ENCODE results near the gene MBD3L3.
"Not testable (repeated sequence)": the region's sequence is repeated elsewhere in the genome, so short reads cannot be mapped to it uniquely, and the experiment has no call there.

MBD3L3 gene

DNA sequence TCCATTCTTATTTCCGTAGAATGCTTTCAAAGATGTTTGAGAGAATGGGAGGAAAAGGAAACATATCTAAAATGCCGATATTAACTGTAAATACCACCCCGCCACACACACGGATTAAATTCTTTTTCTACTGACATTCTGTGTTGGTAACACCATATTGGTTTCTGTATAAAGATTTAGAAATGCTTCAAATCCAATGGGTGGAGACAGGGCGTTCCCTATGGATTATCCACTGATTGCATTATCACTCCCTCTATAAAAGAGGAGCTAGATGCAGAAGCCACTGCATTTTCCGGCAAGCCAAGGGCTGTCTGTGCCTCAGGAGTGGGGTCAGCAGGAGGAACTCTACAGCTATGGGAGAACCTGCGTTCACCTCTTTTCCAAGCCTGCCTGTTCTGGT, 9.5 kb downstream of the MBD3L3 start, which contains the start of gene MBD3L2:
MBD3L2 (plus strand) TSS at position 301 of the 400 bp plus-strand sequence; CDS start at position 354, 53 bp downstream.
- H3K4me3 Mint-ChIP-seq, H3K4me1 Mint-ChIP-seq: not testable (repeated sequence)

DNA sequence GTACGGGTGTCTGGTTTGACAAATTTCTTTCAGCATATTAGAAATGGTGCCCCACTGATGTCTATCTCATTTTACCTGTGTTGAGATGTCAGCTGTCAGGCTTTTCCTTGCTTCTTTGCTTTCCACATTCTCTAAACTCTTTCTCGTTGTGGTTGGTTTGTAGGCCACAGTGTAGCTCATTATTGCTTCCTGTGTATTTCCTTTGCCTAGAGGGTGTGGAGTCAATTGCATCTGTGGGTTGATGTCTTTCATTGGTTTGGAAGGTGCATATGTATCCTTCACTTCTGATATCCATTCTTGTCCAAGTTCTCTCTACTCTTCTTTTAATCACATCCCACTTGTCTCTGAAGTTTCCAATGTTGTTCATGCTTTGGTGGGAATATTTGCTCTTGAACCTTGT, 16.9 kb downstream of the MBD3L3 start:
- not testable (repeated sequence) for H3K36me3 Mint-ChIP-seq (ENCODE audit: low read depth); H3K4me1 Mint-ChIP-seq; DNase-seq; H3K27ac Mint-ChIP-seq; H3K27me3 Mint-ChIP-seq (ENCODE audit: low read depth, poor library complexity); H3K9me3 Mint-ChIP-seq; H3K4me3 Mint-ChIP-seq

More for the DNA sequence above, 9.5 kb downstream of the MBD3L3 start, which contains the start of gene MBD3L2:
- H3K9me3 Mint-ChIP-seq; H3K27ac Mint-ChIP-seq; H3K36me3 Mint-ChIP-seq (ENCODE audit: low read depth); H3K27me3 Mint-ChIP-seq (ENCODE audit: low read depth, poor library complexity); DNase-seq: not testable (repeated sequence)

GRCh38 chr19:7040079-7040478, 18.4 kb downstream of the MBD3L3 start, which contains the start of gene MBD3L4:
TSS of gene MBD3L4 (minus strand) at chr19:7040179. CDS start at chr19:7040144, 35 bp downstream.
- not testable (repeated sequence) for H3K4me3 Mint-ChIP-seq; H3K9me3 Mint-ChIP-seq; H3K4me1 Mint-ChIP-seq; H3K36me3 Mint-ChIP-seq (ENCODE audit: low read depth); H3K27me3 Mint-ChIP-seq (ENCODE audit: low read depth, poor library complexity); DNase-seq; H3K27ac Mint-ChIP-seq

- not testable (repeated sequence) for H3K27me3 Mint-ChIP-seq (ENCODE audit: low read depth, poor library complexity); H3K9me3 Mint-ChIP-seq; H3K4me3 Mint-ChIP-seq; H3K27ac Mint-ChIP-seq; H3K36me3 Mint-ChIP-seq (ENCODE audit: low read depth); H3K4me1 Mint-ChIP-seq; DNase-seq
Measured at GRCh38 chr19:7030278-7030677, 28.2 kb downstream of the MBD3L3 start, which contains the start of gene MBD3L5. TSS of gene MBD3L5 (plus strand) at chr19:7030578. CDS start at chr19:7030612, 34 bp downstream.

DNA sequence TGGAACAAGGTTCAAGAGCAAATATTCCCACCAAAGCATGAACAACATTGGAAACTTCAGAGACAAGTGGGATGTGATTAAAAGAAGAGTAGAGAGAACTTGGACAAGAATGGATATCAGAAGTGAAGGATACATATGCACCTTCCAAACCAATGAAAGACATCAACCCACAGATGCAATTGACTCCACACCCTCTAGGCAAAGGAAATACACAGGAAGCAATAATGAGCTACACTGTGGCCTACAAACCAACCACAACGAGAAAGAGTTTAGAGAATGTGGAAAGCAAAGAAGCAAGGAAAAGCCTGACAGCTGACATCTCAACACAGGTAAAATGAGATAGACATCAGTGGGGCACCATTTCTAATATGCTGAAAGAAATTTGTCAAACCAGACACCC, 29.7 kb downstream of the MBD3L3 start:
- not testable (repeated sequence) for H3K36me3 Mint-ChIP-seq (ENCODE audit: low read depth); H3K4me3 Mint-ChIP-seq; H3K27ac Mint-ChIP-seq; DNase-seq; H3K27me3 Mint-ChIP-seq (ENCODE audit: low read depth, poor library complexity); H3K9me3 Mint-ChIP-seq; H3K4me1 Mint-ChIP-seq

DNA sequence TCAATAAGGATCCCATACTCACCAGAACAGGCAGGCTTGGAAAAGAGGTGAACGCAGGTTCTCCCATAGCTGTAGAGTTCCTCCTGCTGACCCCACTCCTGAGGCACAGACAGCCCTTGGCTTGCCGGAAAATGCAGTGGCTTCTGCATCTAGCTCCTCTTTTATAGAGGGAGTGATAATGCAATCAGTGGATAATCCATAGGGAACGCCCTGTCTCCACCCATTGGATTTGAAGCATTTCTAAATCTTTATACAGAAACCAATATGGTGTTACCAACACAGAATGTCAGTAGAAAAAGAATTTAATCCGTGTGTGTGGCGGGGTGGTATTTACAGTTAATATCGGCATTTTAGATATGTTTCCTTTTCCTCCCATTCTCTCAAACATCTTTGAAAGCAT, 37.1 kb downstream of the MBD3L3 start, which contains the start of gene MBD3L2B:
MBD3L2B (minus strand) TSS at position 101 of the 400 bp plus-strand sequence; CDS start at position 67, 34 bp downstream.
- not testable (repeated sequence) for H3K4me3 Mint-ChIP-seq; DNase-seq; H3K27me3 Mint-ChIP-seq (ENCODE audit: low read depth, poor library complexity); H3K27ac Mint-ChIP-seq; H3K36me3 Mint-ChIP-seq (ENCODE audit: low read depth); H3K4me1 Mint-ChIP-seq
- H3K9me3 Mint-ChIP-seq: peaks cover 19% of the 10 kb centered on the region

DNA sequence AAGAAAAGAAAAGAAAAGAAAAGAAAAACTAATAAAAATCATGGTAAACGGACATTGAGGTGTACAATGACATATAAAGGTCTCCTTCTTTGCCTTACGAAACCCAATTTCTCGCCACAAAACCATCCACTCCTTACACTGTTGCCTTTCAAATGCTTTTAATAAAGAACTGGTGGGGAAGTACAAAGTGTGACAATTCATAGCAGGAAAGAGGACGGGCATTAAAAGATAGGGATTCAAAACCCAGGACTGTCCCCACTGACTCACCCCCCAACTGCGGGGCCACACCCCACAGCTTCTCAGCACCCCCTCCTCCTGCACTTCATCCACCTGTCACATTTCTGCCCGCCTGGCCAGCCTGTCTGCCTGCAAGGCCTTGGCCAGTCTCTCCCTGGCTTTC, 39.6 kb downstream of the MBD3L3 start:
- Mint-ChIP-seq H3K27me3 (ENCODE audit: low read depth, poor library complexity) (peaks cover 7% of the 10 kb centered on the region), H3K4me3 (no peak overlapping the region), H3K36me3 (ENCODE audit: low read depth) (no peaks in the 10 kb centered on the region), H3K27ac (no peak overlapping the region), H3K9me3 (peaks cover 39% of the 10 kb centered on the region), H3K4me1 (no peaks in the 10 kb centered on the region)
- DNase-seq: no peak
- TF ChIP-seq, protein P1, sequence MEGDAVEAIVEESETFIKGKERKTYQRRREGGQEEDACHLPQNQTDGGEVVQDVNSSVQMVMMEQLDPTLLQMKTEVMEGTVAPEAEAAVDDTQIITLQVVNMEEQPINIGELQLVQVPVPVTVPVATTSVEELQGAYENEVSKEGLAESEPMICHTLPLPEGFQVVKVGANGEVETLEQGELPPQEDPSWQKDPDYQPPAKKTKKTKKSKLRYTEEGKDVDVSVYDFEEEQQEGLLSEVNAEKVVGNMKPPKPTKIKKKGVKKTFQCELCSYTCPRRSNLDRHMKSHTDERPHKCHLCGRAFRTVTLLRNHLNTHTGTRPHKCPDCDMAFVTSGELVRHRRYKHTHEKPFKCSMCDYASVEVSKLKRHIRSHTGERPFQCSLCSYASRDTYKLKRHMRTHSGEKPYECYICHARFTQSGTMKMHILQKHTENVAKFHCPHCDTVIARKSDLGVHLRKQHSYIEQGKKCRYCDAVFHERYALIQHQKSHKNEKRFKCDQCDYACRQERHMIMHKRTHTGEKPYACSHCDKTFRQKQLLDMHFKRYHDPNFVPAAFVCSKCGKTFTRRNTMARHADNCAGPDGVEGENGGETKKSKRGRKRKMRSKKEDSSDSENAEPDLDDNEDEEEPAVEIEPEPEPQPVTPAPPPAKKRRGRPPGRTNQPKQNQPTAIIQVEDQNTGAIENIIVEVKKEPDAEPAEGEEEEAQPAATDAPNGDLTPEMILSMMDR (IDR thresholded peaks at IDR 0.05): no peak

GRCh38 chr19:7013678-7014077, 44.8 kb downstream of the MBD3L3 start:
- H3K4me3 Mint-ChIP-seq: no peak overlapping the region
- DNase-seq: no peak
- no peaks in the 10 kb centered on the region for H3K4me1 Mint-ChIP-seq
- H3K27me3 Mint-ChIP-seq (ENCODE audit: low read depth, poor library complexity): peaks cover 10% of the 10 kb centered on the region
- TF ChIP-seq, protein P1 (IDR thresholded peaks at IDR 0.05): no peak
- H3K27ac Mint-ChIP-seq: no peak overlapping the region
- H3K36me3 Mint-ChIP-seq (ENCODE audit: low read depth): no peaks in the 10 kb centered on the region
- peaks cover 83% of the 10 kb centered on the region for H3K9me3 Mint-ChIP-seq

DNA sequence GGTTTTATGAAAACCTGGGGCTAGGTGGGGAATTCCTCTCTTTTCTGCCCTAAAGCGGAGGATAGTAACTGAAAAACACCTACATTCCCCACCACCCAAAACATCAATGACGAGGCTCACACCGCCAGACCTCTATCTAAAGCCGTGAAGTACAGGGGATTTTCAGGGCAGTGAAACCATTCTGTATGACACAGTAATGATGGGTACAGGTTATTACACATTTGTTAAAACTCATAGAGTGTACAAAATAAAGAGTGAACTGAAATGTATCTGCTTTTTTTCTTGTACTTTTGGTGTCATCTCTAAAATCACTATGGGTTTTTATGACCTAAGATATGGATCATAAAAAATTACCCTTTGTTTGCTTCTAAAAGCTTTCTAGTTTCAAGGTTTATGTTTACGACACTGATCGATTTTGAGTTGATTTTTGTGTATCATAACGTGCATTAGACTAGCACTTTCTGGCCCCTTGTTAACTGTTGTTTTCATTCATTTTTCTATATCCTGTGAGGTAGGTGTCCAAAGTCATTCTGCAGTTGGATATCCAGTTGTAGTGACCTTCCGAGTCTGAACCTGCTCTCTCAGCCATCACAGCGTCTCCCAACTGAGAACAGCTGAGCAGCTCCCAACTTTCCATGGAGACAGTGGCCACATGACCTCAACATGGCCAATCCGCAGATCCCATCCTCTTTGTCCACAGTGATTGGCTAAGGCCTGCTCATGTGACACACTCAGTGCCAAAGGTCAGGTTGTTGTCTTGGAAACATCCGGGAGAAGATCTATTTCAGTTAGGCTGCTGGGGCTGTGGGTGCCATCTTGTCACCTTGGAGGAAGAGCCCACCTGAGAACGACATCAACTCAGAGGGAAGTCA, 47.5 kb downstream of the MBD3L3 start:
- H3K36me3 Mint-ChIP-seq (ENCODE audit: low read depth): no peaks in the 10 kb centered on the region
- TF ChIP-seq, protein P1 (IDR thresholded peaks at IDR 0.05): no peak
- no peaks in the 10 kb centered on the region for H3K4me1 Mint-ChIP-seq
- H3K4me3 Mint-ChIP-seq: no peak overlapping the region
- no peak overlapping the region for H3K27ac Mint-ChIP-seq
- DNase-seq: no peak
- peaks cover 85% of the 10 kb centered on the region for H3K9me3 Mint-ChIP-seq
- peaks cover 11% of the 10 kb centered on the region for H3K27me3 Mint-ChIP-seq (ENCODE audit: low read depth, poor library complexity)

Data from nephron progenitor cell (in vitro differentiated cells).